HEK293 (cell line): Measurements from ENCODE around the gene MRPL19.
A peak's percentile ranks its signal among the peaks of the same experiment; 100 is the strongest.

Experiments used
- CTCF ChIA-PET: fragments of 350-600 bp; formaldehyde crosslinking; extraction: SDS; loops from one replicate; lab custom pipeline; 2021; ENCODE audit warnings: antibody characterized with exemption; lab: Yijun Ruan, JAX
- POLR2A ChIA-PET: fragments of 300-600 bp; formaldehyde crosslinking; extraction: SDS; loops from one replicate; lab custom pipeline; 2020; ENCODE audit warnings: antibody characterized with exemption, inconsistent platforms; lab: Yijun Ruan, JAX
- H3K27ac ChIP-seq: fragments of 200-500 bp; sonication (Bioruptor generic); 2 replicates; pipeline ENCODE4 v1.5.1; 2014; ENCODE audit warnings: low read depth, low read length, control low read depth, inconsistent platforms; ENCODE audit errors: extremely low read depth
- H3K36me3 ChIP-seq, 2 experiments: fragments of 200-500 bp in 1 of 2; sonication (Bioruptor generic) in 1 of 2; 1 replicate in 1 of 2; 2 replicates in 1 of 2; pipeline ENCODE4 v1.5.1; 2014 to 2017; ENCODE audit warnings: inconsistent platforms in 2 of 2, low read length in 2 of 2; ENCODE audit not compliant: control insufficient read depth in 2 of 2, insufficient read depth in 1 of 2
- H3K4me1 ChIP-seq: fragments of 200-500 bp; sonication (Bioruptor generic); 2 replicates; pipeline ENCODE4 v1.5.1; 2014; ENCODE audit warnings: mild to moderate bottlenecking, low read length, inconsistent platforms; ENCODE audit not compliant: control insufficient read depth, insufficient read depth
- H3K4me3 ChIP-seq: 2 replicates; pipeline ENCODE4 v1.5.1; 2011; ENCODE audit warnings: low read depth, mild to moderate bottlenecking, control low read depth, low read length, moderate library complexity
- H3K9me3 ChIP-seq: fragments of 200-500 bp; sonication (Bioruptor generic); 2 replicates; pipeline ENCODE4 v1.5.1; 2014; ENCODE audit warnings: low read depth, low read length, inconsistent platforms; ENCODE audit not compliant: control insufficient read depth, insufficient read depth
- CTCF ChIP-seq: fragments of 450-650 bp; formaldehyde crosslinking; IDR thresholded peaks from 2 replicates; pipeline ENCODE4 v1.5.1; 2016; ENCODE audit warnings: missing biosample characterization, missing genetic modification characterization
- PRDM1 ChIP-seq: fragments of 450-650 bp; formaldehyde crosslinking; IDR thresholded peaks from 2 replicates; pipeline ENCODE4; 2016; ENCODE audit warnings: missing biosample characterization, missing genetic modification characterization
- RBAK ChIP-seq: fragments of 450-650 bp; formaldehyde crosslinking; IDR thresholded peaks from 2 replicates; pipeline ENCODE4 v1.5.1; 2016; ENCODE audit warnings: missing biosample characterization, missing genetic modification characterization
- REST ChIP-seq: fragments of 450-650 bp; formaldehyde crosslinking; IDR thresholded peaks from 2 replicates; pipeline ENCODE4 v1.5.1; 2016; ENCODE audit warnings: missing biosample characterization, missing genetic modification characterization
- SP2 ChIP-seq: fragments of 450-650 bp; formaldehyde crosslinking; IDR thresholded peaks from 2 replicates; pipeline ENCODE4 v1.5.1; 2016; ENCODE audit warnings: missing biosample characterization, missing genetic modification characterization
- ZBTB17 ChIP-seq: fragments of 450-650 bp; formaldehyde crosslinking; IDR thresholded peaks from 2 replicates; pipeline ENCODE4 v1.5.1; 2016; ENCODE audit warnings: missing biosample characterization, missing genetic modification characterization
- ZIC2 ChIP-seq: fragments of 450-650 bp; formaldehyde crosslinking; IDR thresholded peaks from 2 replicates; pipeline ENCODE4 v1.5.1; 2016; ENCODE audit warnings: missing biosample characterization, missing genetic modification characterization
- ZNF121 ChIP-seq: fragments of 450-650 bp; formaldehyde crosslinking; IDR thresholded peaks from 2 replicates; pipeline ENCODE4 v1.5.1; 2016; ENCODE audit warnings: missing biosample characterization, missing genetic modification characterization
- ZNF184 ChIP-seq: fragments of 450-650 bp; IDR thresholded peaks from 2 replicates; pipeline ENCODE4 v1.5.1; 2018; ENCODE audit warnings: missing biosample characterization, mild to moderate bottlenecking, missing genetic modification characterization
- ZNF214 ChIP-seq: fragments of 450-650 bp; formaldehyde crosslinking; IDR thresholded peaks from 2 replicates; pipeline ENCODE4 v1.5.1; 2017; ENCODE audit warnings: missing biosample characterization, mild to moderate bottlenecking, missing genetic modification characterization, borderline replicate concordance
- ZNF473 ChIP-seq: fragments of 450-650 bp; formaldehyde crosslinking; IDR thresholded peaks from 2 replicates; pipeline ENCODE4 v1.5.1; 2017; ENCODE audit warnings: missing biosample characterization, missing genetic modification characterization
- ZNF626 ChIP-seq: fragments of 450-650 bp; sonication (Bioruptor Pico); formaldehyde crosslinking; IDR thresholded peaks from 2 replicates; pipeline ENCODE4 v1.5.1; 2018; ENCODE audit warnings: missing biosample characterization, missing genetic modification characterization, inconsistent platforms
- ZNF654 ChIP-seq: fragments of 450-650 bp; formaldehyde crosslinking; IDR thresholded peaks from 2 replicates; pipeline ENCODE4 v1.5.1; 2016; ENCODE audit warnings: low read depth, missing biosample characterization, missing genetic modification characterization

MRPL19 gene

GRCh38 chr2:75622929-75623328 is 23.7 kb upstream of the MRPL19 start:
- Histone ChIP-seq H3K27ac (no peak overlapping the region), H3K9me3 (no peaks in the 10 kb centered on the region), H3K4me1 (no peaks in the 10 kb centered on the region), H3K36me3 (no peaks in the 10 kb centered on the region), H3K4me3 (no peak overlapping the region)
- ChIA-PET CTCF (interaction anchor here (0.6 to 1.5 kb wide), 4 partner anchors 8 to 487 kb away, joined by 3 to 5 read pairs (median 4); no protein-coding TSS in a partner anchor), POLR2A (no interaction called here)
- no peak for TF ChIP-seq ZNF473 (tag by site-specific recombination)
- peak; percentile 60 for TF ChIP-seq REST (tag by site-specific recombination)

- ChIA-PET POLR2A (no interaction called here), CTCF (interaction anchor here (0.7 to 3.2 kb wide), 23 partner anchors 9 to 169 kb away, joined by 3 to 49 read pairs (median 4); no protein-coding TSS in a partner anchor)
- no peaks in the 10 kb centered on the region for H3K4me1 ChIP-seq
- no peak overlapping the region for H3K27ac ChIP-seq
- H3K36me3 ChIP-seq = no peaks in the 10 kb centered on the region
- H3K4me3 ChIP-seq = no peak overlapping the region
- TF ChIP-seq CTCF (tag by site-specific recombination) (peak; percentile 61; the same call in 1 of the 2 replicates), RBAK (tag by site-specific recombination) (no peak), ZBTB17 (tag by site-specific recombination) (peak; percentile 54), ZNF654 (tag by site-specific recombination) (peak; percentile 57), ZNF184 (no peak), ZIC2 (tag by site-specific recombination) (no peak), PRDM1 (tag by site-specific recombination) (peak; percentile 42; the same call in 1 of the 2 replicates), ZNF626 (tag by site-specific recombination) (no peak)
- H3K9me3 ChIP-seq = no peaks in the 10 kb centered on the region
These were observed 18.6 kb upstream of the MRPL19 start for GRCh38 chr2:75627902-75628504.

DNA sequence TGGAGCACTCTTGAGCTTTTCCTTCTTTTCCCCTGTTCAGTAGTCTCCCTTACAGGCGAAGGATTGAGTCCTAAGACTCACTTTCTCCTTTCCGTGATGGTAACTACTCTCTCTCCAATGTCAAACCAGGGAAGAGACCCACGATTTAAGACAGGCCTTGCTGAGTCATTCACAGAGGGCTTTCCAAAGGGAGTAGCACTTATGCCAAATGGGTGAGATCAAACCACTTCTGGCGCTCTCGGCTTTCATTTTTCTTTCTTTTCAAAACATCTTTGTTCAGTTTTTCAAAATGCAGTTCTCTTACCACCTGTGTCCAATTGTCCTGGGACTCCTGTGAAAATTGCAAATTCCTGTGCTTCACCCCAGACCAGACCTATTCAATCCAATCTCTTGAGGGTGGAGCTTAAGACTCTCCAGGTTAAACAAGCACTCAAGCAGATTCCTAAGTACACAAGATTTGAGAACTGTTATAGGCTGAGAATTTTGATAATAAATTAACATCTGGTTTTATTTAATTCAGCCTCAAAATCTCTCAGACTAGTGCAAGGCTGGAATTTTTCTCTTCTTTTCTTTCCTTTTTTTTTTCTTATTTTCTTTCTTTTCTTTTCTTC is 14.4 kb upstream of the MRPL19 start:
- H3K27ac ChIP-seq = no peak overlapping the region
- H3K9me3 ChIP-seq = no peaks in the 10 kb centered on the region
- H3K4me1 ChIP-seq = no peaks in the 10 kb centered on the region
- TF ChIP-seq SP2 (tag by site-specific recombination) = no peak
- TF ChIP-seq ZNF121 (tag by site-specific recombination) = no peak
- TF ChIP-seq ZNF214 (tag by site-specific recombination) = no peak
- ChIA-PET CTCF (interaction anchor here (0.7 to 1.3 kb wide), 3 partner anchors 12 to 227 kb away, joined by 3 to 11 read pairs (median 3); no protein-coding TSS in a partner anchor), POLR2A (no interaction called here)
- H3K36me3 ChIP-seq = no peaks in the 10 kb centered on the region
- no peak overlapping the region for H3K4me3 ChIP-seq
